Measurements from ENCODE around the gene CDK9. TPM values are rescaled to one million over a fixed set of nuclear protein-coding genes. Genes with fewer than 3 reads are reported as not detected.
A peak's percentile ranks its signal among the peaks of the same experiment; 100 is the strongest.

The CDK9 gene
- total RNA-seq, 1 experiment from 2014 or later = 48.7 TPM

DNA sequence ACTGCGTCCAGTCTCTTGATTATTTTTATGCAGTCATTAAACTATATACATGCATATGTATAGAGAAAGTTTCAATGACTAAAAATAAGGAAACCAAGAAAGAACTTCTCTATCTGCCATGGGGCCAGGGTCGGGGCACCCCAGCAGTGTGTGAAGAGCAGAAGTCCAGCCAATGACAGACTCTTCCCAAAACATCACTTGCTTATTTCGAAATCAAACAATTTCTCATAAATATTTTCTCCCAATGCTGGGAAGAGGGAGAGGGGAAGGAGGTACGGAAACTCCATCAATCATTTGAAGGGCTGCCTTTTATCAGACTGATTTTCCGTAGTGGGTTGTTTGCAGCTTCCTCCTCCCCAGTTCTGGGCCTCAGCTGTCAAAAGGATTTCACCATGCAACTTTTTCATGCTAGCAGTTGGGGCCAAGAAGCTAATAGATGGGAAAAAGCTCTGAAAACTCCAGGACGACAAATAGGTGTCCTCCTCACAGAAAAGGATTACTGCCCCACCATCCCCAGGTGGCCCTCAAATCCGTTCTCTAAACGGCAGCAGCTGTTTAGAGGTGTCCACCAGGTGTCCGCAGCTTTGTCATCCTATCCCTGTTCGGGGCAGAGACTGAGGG lies 16.2 kb downstream of the CDK9 start:
- no peak for TF ChIP-seq POLR2AphosphoS5 (IDR thresholded peaks at IDR 0.05; ENCODE audit: low read depth, low read length)
- TF ChIP-seq, protein P1, sequence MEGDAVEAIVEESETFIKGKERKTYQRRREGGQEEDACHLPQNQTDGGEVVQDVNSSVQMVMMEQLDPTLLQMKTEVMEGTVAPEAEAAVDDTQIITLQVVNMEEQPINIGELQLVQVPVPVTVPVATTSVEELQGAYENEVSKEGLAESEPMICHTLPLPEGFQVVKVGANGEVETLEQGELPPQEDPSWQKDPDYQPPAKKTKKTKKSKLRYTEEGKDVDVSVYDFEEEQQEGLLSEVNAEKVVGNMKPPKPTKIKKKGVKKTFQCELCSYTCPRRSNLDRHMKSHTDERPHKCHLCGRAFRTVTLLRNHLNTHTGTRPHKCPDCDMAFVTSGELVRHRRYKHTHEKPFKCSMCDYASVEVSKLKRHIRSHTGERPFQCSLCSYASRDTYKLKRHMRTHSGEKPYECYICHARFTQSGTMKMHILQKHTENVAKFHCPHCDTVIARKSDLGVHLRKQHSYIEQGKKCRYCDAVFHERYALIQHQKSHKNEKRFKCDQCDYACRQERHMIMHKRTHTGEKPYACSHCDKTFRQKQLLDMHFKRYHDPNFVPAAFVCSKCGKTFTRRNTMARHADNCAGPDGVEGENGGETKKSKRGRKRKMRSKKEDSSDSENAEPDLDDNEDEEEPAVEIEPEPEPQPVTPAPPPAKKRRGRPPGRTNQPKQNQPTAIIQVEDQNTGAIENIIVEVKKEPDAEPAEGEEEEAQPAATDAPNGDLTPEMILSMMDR (IDR thresholded peaks at IDR 0.05) = peak; percentile 28; the same call in 1 of the 2 replicates
- POLR2A ChIA-PET = no interaction called here
- H3K27ac ChIP-seq (ENCODE audit: low read length) = peak overlapping the region; percentile 63
- peak overlapping the region; percentile 56 to 81 for H3K4me3 ChIP-seq (ENCODE audit: low read depth in 2 of 2, low read length in 2 of 2)
- no peaks in the 10 kb centered on the region for H3K27me3 ChIP-seq (ENCODE audit: control insufficient read depth, insufficient read depth, low read length)
- DNase-seq (ENCODE audit: low read depth, low spot score) (no peak), ATAC-seq (peak; percentile 58)
- H3K9me3 ChIP-seq (ENCODE audit: control insufficient read depth, insufficient read depth, low read depth, low read length) = no peaks in the 10 kb centered on the region
- intact Hi-C loops (cut with micrococcal nuclease; ENCODE audit: unreplicated experiment) (loop anchor here (10.0 kb wide), 1 partner anchor 73 kb away; the partner anchor contains the start of gene AK1), in situ Hi-C loops (cut with HindIII; ENCODE audit: low pct_unique_long_range_greater_than_20kb, low sequenced_read_pairs) (no loop called here)
- BruUV-seq (replicated peaks) = no TSS peak
- H3K4me1 ChIP-seq (ENCODE audit: control insufficient read depth, insufficient read depth, low read length) = peaks cover 12% of the 10 kb centered on the region
- CTCF ChIA-PET = interaction anchor here (1.0 kb wide), 1 partner anchor 68 kb away, joined by 3 read pairs; no protein-coding TSS in a partner anchor
- H3K36me3 ChIP-seq (ENCODE audit: control insufficient read depth, insufficient read depth, low read length) = no peaks in the 10 kb centered on the region

DNA sequence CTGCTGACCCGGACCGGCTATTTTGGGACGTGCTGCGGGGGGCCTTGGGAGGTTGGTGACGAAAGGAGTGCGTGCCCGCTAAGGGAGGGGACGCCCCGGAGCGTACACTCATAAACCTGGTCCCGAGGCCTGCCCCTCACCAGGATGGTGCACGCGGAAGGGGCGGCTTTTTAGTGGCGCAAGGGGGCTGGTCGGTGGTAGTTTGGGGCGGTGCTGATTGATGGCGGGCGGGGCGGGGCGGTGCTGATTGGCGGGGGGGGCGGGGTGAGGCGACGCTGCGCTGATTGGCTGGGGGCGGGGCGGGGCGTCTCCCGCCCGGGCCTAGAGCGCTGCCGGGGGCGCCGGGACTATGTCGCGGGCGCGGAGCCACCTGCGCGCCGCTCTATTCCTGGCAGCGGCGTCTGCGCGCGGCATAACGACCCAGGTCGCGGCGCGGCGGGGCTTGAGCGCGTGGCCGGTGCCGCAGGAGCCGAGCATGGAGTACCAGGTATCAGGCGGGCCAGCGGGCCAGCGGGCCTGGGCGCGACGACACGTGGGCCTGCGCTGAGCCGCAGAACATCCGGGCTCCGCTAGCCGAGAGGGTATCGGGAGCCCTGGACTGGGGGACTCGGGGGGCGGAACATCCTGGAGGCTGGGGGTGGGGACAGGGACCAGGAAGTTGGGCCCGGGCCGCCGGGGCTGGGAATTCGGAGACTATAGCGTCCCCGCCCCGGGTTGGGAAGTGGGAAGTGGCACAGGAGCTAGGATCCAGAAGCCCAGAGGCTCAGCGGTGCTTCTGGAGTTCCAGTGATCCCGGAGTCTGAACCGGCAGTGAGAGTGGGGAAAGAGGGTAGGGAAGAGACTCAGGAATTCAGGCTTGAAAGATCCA lies 17.0 kb downstream of the CDK9 start, which contains the start of gene FPGS:
FPGS (plus strand) TSS at position 307 of the 868 bp plus-strand sequence; CDS start at position 350, 43 bp downstream.
- Histone ChIP-seq H3K4me1 (ENCODE audit: control insufficient read depth, insufficient read depth, low read length) (peaks cover 12% of the 10 kb centered on the region), H3K27me3 (ENCODE audit: control insufficient read depth, insufficient read depth, low read length) (no peaks in the 10 kb centered on the region), H3K27ac (ENCODE audit: low read length) (peak within 1 kb of the TSS; percentile 91), H3K36me3 (ENCODE audit: control insufficient read depth, insufficient read depth, low read length) (no peaks in the 10 kb centered on the region), H3K9me3 (ENCODE audit: control insufficient read depth, insufficient read depth, low read depth, low read length) (no peaks in the 10 kb centered on the region), H3K4me3 (ENCODE audit: low read depth in 2 of 2, low read length in 2 of 2) (peak within 1 kb of the TSS; percentile 80 to 81)
- POLR2A ChIA-PET = interaction anchor here (0.6 kb wide), 1 partner anchor 68 kb away, joined by 3 read pairs; the partner anchor contains the start of gene TOR2A
- CTCF ChIA-PET = interaction anchor here (1.0 kb wide), 1 partner anchor 67 kb away, joined by 3 read pairs; no protein-coding TSS in a partner anchor
- ATAC-seq = peak; percentile 92
- TF ChIP-seq POLR2AphosphoS5 (IDR thresholded peaks at IDR 0.05; ENCODE audit: low read depth, low read length) (no peak; the same call in 1 of the 2 replicates), SIN3A (IDR thresholded peaks at IDR 0.05; ENCODE audit: borderline replicate concordance, insufficient read depth, low read depth, low read length) (peak; percentile 38; the same call in 1 of the 2 replicates)
- TF ChIP-seq, protein P1 (IDR thresholded peaks at IDR 0.05) = no peak
- intact Hi-C loops (cut with micrococcal nuclease; ENCODE audit: unreplicated experiment) (loop anchor here (10.0 kb wide), 1 partner anchor 72 kb away; the partner anchor contains the start of gene AK1), in situ Hi-C loops (cut with HindIII; ENCODE audit: low pct_unique_long_range_greater_than_20kb, low sequenced_read_pairs) (no loop called here)
- DNase-seq (ENCODE audit: low read depth, low spot score) = no peak
- BruUV-seq (replicated peaks) = no TSS peak
